AML-193 (cell line): ENCODE results near the gene MEGF10.
"Not testable (repeated sequence)": the region's sequence is repeated elsewhere in the genome, so short reads cannot be mapped to it uniquely, and the experiment has no call there.

Experiments
- DNase-seq, 2 experiments: peaks; one replicate each; lab custom pipeline; 2025; lab: John Stamatoyannopoulos, UW

Gene MEGF10

DNA sequence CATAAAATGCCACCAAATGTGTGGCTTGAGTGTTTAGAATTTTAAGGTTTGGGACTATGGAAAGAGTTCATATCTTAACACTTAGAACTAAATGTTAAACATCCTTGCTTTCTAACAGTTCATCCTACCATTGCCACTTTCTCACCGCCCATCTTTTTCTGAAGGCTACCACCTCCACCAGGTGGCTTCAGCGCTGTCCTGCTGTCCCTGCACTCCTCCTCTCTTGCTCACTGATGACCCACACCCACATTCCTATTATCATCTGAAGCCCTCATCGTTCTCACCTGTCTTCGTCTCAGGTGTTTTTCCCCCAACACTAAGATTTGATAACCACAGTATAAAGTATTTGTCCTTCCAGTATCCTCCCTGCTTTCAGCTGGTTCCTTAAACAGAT is 7.4 kb downstream of the MEGF10 start:
- DNase-seq = no peak

DNA sequence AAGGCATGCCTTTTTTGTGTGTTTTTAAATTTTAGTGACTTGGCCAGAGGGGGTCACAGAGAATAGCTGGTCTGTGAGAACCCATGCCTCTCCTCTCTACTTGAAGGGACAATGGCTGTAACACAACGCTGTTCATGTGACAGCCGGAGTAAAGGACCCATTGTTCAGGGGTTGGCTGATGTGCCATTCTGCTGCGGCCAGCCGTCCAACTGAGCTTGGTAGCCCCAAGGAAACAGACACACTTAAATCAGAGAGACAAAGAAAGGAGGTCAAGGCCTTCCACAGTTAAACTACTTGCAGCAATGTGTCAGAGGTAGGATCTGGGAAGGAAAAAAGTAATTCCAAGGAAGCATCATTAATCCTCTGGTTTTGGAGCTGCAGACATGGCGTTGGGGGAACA is 8.1 kb downstream of the MEGF10 start:
- DNase-seq = no peak

- no peak for DNase-seq
Observed at GRCh38 chr5:127299678-127300077, 9.1 kb downstream of the MEGF10 start.

DNA sequence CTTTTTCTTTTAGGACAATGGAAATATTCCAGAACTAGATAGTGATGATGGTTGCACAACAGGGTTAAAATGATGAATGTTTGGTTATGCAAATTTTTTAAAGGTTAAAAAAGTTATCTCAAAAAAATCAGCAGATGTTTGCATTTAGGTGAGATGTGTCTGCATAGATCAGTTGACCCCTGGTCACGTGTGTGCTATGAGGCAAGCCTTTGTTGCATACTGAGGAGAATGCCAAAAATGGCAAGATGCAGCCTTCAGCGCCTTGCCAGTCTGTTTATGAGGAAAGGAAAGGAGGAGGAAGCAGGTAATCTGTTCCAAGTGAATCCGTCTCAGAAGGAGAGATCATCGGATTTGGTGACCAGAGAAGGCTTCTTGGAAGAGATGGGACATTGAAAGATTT is 11.9 kb downstream of the MEGF10 start:
- no peak for DNase-seq

DNA sequence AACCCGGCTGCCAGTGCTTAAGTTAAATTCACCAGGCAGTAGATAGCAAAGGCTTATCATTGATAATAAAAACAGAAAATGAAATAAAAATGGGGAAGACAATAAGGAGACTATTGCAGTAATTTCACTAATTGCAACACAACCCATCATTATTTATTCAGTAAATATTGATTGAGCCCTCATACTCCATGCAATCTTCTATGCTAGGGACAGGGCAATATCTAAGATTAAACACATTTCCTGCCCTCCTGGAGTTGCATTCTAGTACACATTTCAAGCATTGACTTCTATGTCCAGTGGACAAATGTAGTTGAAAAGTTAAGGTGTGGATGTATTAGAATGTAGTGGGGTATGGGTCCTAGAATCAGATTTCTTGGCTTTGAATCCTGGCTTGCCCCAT is 12.8 kb downstream of the MEGF10 start:
- DNase-seq = no peak

- DNase-seq = no peak
Observed at GRCh38 chr5:127305493-127305892, 14.9 kb downstream of the MEGF10 start.

GRCh38 chr5:127306036-127306435 is 15.4 kb downstream of the MEGF10 start:
- no peak for DNase-seq

- DNase-seq = no peak
Observed at GRCh38 chr5:127306647-127307046, 16.1 kb downstream of the MEGF10 start.

DNA sequence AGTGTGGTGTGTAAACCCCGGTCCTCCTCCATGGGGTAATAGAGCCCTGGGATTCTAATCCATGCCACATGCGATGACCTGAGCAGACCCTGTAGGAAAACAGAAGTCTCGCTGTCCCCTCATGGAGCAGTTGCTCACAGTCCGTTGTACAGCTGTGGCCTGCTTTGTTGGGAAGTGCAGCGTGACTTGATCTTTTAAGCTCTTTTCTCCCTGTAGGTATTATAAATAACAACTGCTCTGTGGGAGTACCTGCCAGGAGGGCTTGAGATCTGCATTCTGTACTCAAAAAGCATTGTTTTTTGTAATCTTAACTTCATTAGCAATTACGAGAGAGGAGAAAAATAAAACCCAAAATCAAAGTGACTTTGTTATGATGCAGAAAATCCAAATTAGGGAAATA is 17.3 kb downstream of the MEGF10 start:
- DNase-seq = no peak

GRCh38 chr5:127308325-127308724 is 17.7 kb downstream of the MEGF10 start:
- DNase-seq = not testable (repeated sequence)

DNA sequence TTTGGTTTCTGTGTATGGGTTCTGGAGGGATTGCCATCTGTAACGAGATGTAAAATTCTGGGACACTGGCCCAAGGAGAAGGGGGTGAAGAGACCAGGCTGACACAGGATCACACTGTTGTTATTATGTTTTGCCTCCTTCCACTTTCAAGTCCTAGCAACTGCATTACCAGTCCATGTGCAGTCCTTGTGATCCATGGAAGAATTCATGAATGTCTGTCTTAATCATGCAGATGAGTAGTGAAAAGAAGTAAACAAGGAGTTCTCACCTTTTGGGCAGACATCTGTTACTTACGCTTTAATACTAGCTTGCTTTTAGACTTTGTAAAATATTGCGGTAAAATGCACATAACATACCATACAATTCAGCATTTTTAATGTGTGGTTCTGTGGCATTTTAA is 18.3 kb downstream of the MEGF10 start:
- DNase-seq = no peak

GRCh38 chr5:127311349-127311748 is 20.8 kb downstream of the MEGF10 start:
- no peak for DNase-seq

GRCh38 chr5:127311781-127312525 is 21.4 kb downstream of the MEGF10 start:
- no peak for DNase-seq

- DNase-seq = no peak
Observed at GRCh38 chr5:127313379-127313778, 22.8 kb downstream of the MEGF10 start.

GRCh38 chr5:127313847-127314473 is 23.4 kb downstream of the MEGF10 start:
- DNase-seq = peak; percentile 26 to 52

- no peak for DNase-seq
Observed at GRCh38 chr5:127316011-127316410, 25.4 kb downstream of the MEGF10 start.

- not testable (repeated sequence) for DNase-seq
Observed at GRCh38 chr5:127317385-127317784, 26.8 kb downstream of the MEGF10 start.

- DNase-seq = peak in 1 of 2 experiments; percentile 8
Observed at GRCh38 chr5:127320032-127320965, 29.7 kb downstream of the MEGF10 start.

- DNase-seq = no peak
Observed at GRCh38 chr5:127321465-127321864, 30.9 kb downstream of the MEGF10 start.

GRCh38 chr5:127322403-127322802 is 31.8 kb downstream of the MEGF10 start:
- no peak for DNase-seq

DNA sequence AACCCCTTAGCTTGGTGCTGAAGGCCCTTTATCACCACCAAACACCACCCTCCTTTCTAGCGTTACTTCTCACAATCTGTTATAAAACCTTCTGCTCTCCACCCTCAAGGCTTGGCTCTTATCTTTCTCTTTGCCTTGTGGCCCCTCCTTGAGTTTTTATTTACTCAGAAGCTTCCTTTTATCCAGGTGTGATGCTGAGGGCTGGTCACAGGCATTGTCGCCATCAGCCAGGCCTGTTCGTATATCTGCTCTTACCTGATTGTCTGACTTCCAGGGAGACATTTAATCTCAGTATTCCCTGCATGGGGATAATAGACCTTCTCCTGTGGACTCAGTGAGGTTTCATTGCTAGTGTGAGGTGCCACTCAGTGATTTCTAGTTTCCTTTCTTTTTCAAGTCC is 34.2 kb downstream of the MEGF10 start:
- DNase-seq = no peak

DNA sequence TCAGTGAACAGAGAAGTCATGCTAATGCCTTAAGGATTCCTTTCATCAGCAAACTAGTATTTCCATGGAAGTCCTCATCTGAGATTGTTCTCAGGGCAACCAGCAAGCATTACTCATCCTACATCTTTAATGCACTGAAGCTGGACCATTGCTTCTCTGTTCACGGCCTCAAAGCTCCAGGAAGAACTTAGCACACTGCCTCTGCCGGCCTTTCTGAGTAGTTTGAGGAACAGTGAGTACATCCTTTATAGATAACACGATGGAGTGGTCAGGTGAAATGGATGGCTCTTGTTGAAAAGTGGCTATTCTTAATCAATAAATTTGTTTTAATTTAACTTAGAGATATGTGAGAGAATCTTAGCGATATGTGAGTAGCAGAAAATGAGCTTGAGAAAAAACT is 35.8 kb downstream of the MEGF10 start:
- no peak for DNase-seq
